Retinal pigment epithelial cell (primary cell): ENCODE results near the gene POU6F2.
A peak's percentile ranks its signal among the peaks of the same experiment; 100 is the strongest.

ENCODE experiments used
- DNase-seq: peaks from one replicate; pipeline ENCODE4 v3.0.0-alpha.2; 2010; ENCODE audit warnings: low read depth
- H3K4me3 ChIP-seq: 2 replicates; pipeline ENCODE4 v1.5.1; 2011; ENCODE audit warnings: mild to moderate bottlenecking, low read length, control low read depth, moderate library complexity
- CTCF ChIP-seq: conservative IDR thresholded peaks from 2 replicates; pipeline ENCODE4 v1.5.1; 2011; ENCODE audit warnings: low read depth, low read length, control low read depth, inconsistent platforms

POU6F2 gene

GRCh38 chr7:39269034-39269433 is 291.3 kb downstream of the POU6F2 start:
- H3K4me3 ChIP-seq, result no peak overlapping the region
- DNase-seq, result no peak
- no peak for TF ChIP-seq CTCF

GRCh38 chr7:39270018-39270417 is 292.3 kb downstream of the POU6F2 start:
- H3K4me3 ChIP-seq, result no peak overlapping the region
- no peak for TF ChIP-seq CTCF
- DNase-seq, result no peak

- peak; percentile 77 for DNase-seq
- TF ChIP-seq CTCF, result no peak
Measured at GRCh38 chr7:39271402-39271801, 293.7 kb downstream of the POU6F2 start.

GRCh38 chr7:39272111-39272510 is 294.4 kb downstream of the POU6F2 start:
- no peak overlapping the region for H3K4me3 ChIP-seq
- DNase-seq, result no peak
- TF ChIP-seq CTCF, result no peak

More at GRCh38 chr7:39271402-39271801, 293.7 kb downstream of the POU6F2 start:
- peak overlapping the region; percentile 10 for H3K4me3 ChIP-seq

GRCh38 chr7:39272691-39273090 is 295.0 kb downstream of the POU6F2 start:
- DNase-seq, result no peak
- no peak overlapping the region for H3K4me3 ChIP-seq
- no peak for TF ChIP-seq CTCF

- DNase-seq, result no peak
- no peak for TF ChIP-seq CTCF
- H3K4me3 ChIP-seq, result no peak overlapping the region
Measured at GRCh38 chr7:39280337-39280736, 302.6 kb downstream of the POU6F2 start.

GRCh38 chr7:39285256-39285655 is 307.5 kb downstream of the POU6F2 start:
- no peak for DNase-seq
- no peak overlapping the region for H3K4me3 ChIP-seq
- TF ChIP-seq CTCF, result no peak
